ENCODE data around the gene PLAGL1. TPM values are rescaled to one million over a fixed set of nuclear protein-coding genes. Genes with fewer than 3 reads are reported as not detected.
"Not testable (repeated sequence)": the region's sequence is repeated elsewhere in the genome, so short reads cannot be mapped to it uniquely, and the experiment has no call there.

The PLAGL1 gene
- polyA plus RNA-seq, 3 donors, result 11.6 to 60.7 (median 16.7) TPM

DNA sequence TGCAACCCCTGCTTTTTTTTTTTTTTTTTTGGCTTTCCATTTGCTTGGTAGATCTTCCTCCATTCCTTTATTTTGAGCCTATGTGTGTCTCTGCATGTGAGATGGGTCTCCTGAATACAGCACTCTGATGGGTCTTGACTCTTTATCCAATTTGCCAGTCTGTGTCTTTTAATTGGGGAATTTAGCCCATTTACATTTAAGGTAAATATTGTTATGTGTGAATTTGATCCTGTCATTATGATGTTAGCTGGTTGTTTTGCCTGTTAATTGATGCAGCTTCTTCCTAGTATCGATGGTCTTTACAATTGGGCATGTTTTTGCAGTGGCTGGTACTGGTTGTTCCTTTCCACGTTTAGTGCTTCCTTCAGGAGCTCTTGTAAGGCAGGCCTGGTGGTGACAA lies 36.9 kb upstream of the PLAGL1 start:
- H3K27ac Mint-ChIP-seq; DNase-seq; H3K27ac ChIP-seq (ENCODE audit: low read depth in 1 of 2, low read length in 2 of 2); intact Hi-C loops (cut with micrococcal nuclease); H4K20me1 ChIP-seq (ENCODE audit: insufficient read depth, low read length); H3K36me3 Mint-ChIP-seq; H3K27me3 ChIP-seq (ENCODE audit: control insufficient read depth in 2 of 2, insufficient read depth in 2 of 2, low read length in 2 of 2); H3K4me2 ChIP-seq (replicated peaks; ENCODE audit: extremely low read depth, low read length, poor library complexity, severe bottlenecking); H2AFZ ChIP-seq (ENCODE audit: insufficient read depth, low read depth, low read length, poor library complexity, severe bottlenecking); H3K4me3 ChIP-seq (replicated peaks in 1 of 3; ENCODE audit: low read depth in 2 of 3, low read length in 3 of 3); H3K4me1 ChIP-seq (ENCODE audit: control insufficient read depth in 1 of 2, insufficient read depth in 2 of 2, low read length in 2 of 2); H3K27me3 Mint-ChIP-seq (ENCODE audit: low read depth in 3 of 3); H3K36me3 ChIP-seq (replicated peaks in 1 of 2; ENCODE audit: control insufficient read depth in 1 of 2, insufficient read depth in 2 of 2, low read length in 2 of 2); H3K79me2 ChIP-seq (ENCODE audit: insufficient read depth, low read length); H3K9ac ChIP-seq (ENCODE audit: insufficient read depth, low read length, poor library complexity, severe bottlenecking); H3K4me3 Mint-ChIP-seq: not testable (repeated sequence)
- no CpG with 5 or more reads among the region's 2 CpGs for WGBS (ENCODE audit: insufficient coverage)
- H3K9me3 Mint-ChIP-seq, result peaks cover 17 to 35% (median 28%) of the 10 kb centered on the region in 7 donors
- H3K4me1 Mint-ChIP-seq, result peaks cover 11% of the 10 kb centered on the region
- H3K9me3 ChIP-seq (replicated peaks in 1 of 2; ENCODE audit: control insufficient read depth in 1 of 2, insufficient read depth in 1 of 2, low read length in 2 of 2), result peaks cover 10 to 26% of the 10 kb centered on the region in 2 donors

DNA sequence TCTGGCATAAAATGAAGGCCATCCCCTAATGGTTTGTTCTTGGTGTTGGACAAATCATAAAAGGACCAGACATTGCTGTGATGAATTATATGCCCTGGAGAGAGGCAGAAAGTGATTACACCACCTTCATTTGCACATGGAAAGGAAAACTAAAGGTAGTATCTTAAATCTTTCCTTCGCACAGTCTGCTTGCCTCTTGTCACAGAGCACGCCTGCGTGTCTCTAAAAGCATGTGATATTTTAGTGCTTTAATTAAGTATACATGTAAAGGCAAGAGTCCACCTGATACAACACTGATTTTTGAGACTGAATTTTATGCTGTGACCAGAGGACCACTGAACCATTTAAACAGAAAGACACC lies 28.8 kb upstream of the PLAGL1 start:
- H3K4me3 ChIP-seq (replicated peaks in 1 of 3; ENCODE audit: low read depth in 2 of 3, low read length in 3 of 3), result peak overlapping the region; percentile 58 to 93 (median 63)
- peak overlapping the region; percentile 86 to 97 for H3K4me3 Mint-ChIP-seq
- no peaks in the 10 kb centered on the region for H3K9me3 ChIP-seq (replicated peaks in 1 of 2; ENCODE audit: control insufficient read depth in 1 of 2, insufficient read depth in 1 of 2, low read length in 2 of 2)
- H3K4me2 ChIP-seq (replicated peaks; ENCODE audit: extremely low read depth, low read length, poor library complexity, severe bottlenecking), result peak overlapping the region; percentile 95
- peaks cover 2 to 6% of the 10 kb centered on the region in 2 donors for H3K36me3 Mint-ChIP-seq
- H3K27me3 Mint-ChIP-seq (ENCODE audit: low read depth in 3 of 3), result no peaks in the 10 kb centered on the region
- H3K9ac ChIP-seq (ENCODE audit: insufficient read depth, low read length, poor library complexity, severe bottlenecking), result peak overlapping the region; percentile 71
- TF ChIP-seq, protein P1, sequence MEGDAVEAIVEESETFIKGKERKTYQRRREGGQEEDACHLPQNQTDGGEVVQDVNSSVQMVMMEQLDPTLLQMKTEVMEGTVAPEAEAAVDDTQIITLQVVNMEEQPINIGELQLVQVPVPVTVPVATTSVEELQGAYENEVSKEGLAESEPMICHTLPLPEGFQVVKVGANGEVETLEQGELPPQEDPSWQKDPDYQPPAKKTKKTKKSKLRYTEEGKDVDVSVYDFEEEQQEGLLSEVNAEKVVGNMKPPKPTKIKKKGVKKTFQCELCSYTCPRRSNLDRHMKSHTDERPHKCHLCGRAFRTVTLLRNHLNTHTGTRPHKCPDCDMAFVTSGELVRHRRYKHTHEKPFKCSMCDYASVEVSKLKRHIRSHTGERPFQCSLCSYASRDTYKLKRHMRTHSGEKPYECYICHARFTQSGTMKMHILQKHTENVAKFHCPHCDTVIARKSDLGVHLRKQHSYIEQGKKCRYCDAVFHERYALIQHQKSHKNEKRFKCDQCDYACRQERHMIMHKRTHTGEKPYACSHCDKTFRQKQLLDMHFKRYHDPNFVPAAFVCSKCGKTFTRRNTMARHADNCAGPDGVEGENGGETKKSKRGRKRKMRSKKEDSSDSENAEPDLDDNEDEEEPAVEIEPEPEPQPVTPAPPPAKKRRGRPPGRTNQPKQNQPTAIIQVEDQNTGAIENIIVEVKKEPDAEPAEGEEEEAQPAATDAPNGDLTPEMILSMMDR (IDR thresholded peaks at IDR 0.05), result no peak
- no peaks in the 10 kb centered on the region for H4K20me1 ChIP-seq (ENCODE audit: insufficient read depth, low read length)
- H3K36me3 ChIP-seq (replicated peaks in 1 of 2; ENCODE audit: control insufficient read depth in 1 of 2, insufficient read depth in 2 of 2, low read length in 2 of 2), result no peaks in the 10 kb centered on the region
- WGBS (ENCODE audit: insufficient coverage), result 50% methylated on average over 2 of the region's 3 CpGs
- H3K4me1 ChIP-seq (ENCODE audit: control insufficient read depth in 1 of 2, insufficient read depth in 2 of 2, low read length in 2 of 2), result peaks cover 40 to 47% of the 10 kb centered on the region in 2 donors
- DNase-seq, result no peak
- H3K4me1 Mint-ChIP-seq, result peaks cover 55% of the 10 kb centered on the region
- intact Hi-C loops (cut with micrococcal nuclease), result no loop called here
- H3K79me2 ChIP-seq (ENCODE audit: insufficient read depth, low read length), result peaks cover 26% of the 10 kb centered on the region
- peaks cover 0 to 7% (median under 1%) of the 10 kb centered on the region in 7 donors for H3K9me3 Mint-ChIP-seq
- H3K27ac Mint-ChIP-seq, result peak overlapping the region; percentile 92 to 97 (median 96)
- peak overlapping the region; percentile 89 for H2AFZ ChIP-seq (ENCODE audit: insufficient read depth, low read depth, low read length, poor library complexity, severe bottlenecking)
- peak overlapping the region; percentile 92 to 97 for H3K27ac ChIP-seq (ENCODE audit: low read depth in 1 of 2, low read length in 2 of 2)
- no peaks in the 10 kb centered on the region for H3K27me3 ChIP-seq (ENCODE audit: control insufficient read depth in 2 of 2, insufficient read depth in 2 of 2, low read length in 2 of 2)

Measured in CD14-positive monocyte (primary cell).